CMK (cell line): ENCODE results near the gene FUT8.

Source experiments
- DNase-seq: peaks from one replicate; pipeline ENCODE4 v3.0.0-alpha.2; 2010; ENCODE audit warnings: low read depth

The FUT8 gene

DNA sequence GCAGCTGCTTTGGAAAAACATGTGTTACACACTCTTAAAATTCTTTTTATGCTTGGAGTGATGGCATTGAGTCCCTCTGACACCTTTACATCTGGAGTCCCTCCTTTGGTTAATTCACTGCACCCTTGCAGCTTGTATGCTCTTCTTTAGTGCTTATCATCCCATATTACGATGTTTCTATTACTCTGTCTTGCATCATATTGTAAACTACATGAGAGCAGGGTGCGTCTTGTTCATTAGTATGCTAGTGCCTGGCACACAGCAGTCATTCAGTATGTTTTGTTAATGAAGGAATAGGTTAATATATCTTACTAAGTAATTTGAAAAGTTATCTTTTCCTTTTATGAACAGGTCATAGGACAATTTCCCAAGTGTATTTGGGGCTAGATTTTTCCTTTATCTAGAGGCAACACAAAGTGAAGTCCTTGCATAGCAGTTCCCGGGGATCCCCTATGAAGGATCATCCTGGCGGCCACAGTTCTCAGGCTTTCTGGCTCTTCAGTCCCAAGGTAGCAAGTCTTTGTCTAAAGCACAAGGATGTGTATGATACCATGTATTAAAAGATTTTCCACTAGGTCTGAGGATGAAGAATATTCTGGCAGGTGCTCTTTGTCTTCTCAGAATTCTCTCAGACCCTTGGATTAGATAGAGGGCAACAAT, 363.8 kb downstream of the FUT8 start:
- no peak for DNase-seq

DNA sequence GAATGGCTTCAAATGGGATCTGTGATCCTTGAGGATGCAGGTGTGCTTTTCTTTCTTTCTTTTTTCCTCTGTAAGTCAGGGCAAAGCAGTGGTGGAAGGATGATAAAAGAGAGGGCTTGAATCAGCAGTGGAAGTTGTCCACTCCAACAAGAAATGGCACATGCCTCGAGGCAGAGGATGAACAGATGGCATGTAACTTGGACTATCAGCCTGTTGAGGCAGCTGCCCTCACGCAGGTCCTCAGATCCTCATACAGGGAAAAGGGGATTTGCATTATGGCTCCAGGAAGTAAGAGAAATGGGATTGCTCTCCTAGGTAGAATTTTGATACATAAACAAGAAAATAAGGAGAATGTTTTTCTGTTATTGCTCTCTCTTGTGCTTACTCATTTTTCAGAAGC, 368.0 kb downstream of the FUT8 start:
- no peak for DNase-seq

DNA sequence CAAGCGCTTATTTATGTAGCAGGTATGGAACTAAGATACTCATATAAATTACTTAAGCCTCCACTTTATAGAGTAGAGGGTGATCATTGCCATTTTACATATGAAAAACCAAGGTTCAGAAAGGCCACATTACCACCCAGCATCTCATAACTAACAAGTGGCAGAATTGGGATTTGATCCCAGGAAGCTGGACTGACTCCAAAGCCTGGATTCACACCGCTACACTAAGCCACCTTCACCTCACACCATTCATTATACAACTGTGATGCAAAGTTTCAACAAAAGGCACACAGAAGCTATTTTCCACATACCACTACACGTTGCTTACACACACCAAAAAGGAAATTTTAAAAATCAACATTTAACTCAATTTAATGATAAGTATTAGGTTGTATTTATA, 370.6 kb downstream of the FUT8 start:
- DNase-seq, result no peak

DNA sequence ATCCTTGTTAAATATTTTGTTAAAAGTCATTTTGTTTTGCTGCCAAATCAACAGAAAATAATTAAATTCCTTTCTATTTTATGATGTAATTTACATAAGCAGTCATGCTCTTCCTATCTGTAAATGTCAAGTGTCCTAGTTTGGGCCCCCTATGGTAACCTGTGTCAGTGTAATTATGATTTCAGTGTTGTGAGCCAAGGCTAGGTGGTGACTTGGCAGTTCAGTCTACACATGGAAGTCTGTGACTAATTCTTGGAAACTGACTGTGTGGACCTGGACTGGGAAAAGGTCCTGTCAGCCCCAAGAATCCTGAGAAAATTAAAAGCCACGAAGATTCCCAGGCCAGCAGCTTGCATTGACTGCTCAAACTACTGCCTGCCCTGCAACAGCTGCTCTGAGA, 371.0 kb downstream of the FUT8 start:
- no peak for DNase-seq

- DNase-seq, result no peak
Measured at GRCh38 chr14:65784574-65784973, 372.0 kb downstream of the FUT8 start.

- DNase-seq, result no peak
Measured at GRCh38 chr14:65787461-65787860, 374.9 kb downstream of the FUT8 start.

- no peak for DNase-seq
Measured at GRCh38 chr14:65788876-65789275, 376.3 kb downstream of the FUT8 start.

DNA sequence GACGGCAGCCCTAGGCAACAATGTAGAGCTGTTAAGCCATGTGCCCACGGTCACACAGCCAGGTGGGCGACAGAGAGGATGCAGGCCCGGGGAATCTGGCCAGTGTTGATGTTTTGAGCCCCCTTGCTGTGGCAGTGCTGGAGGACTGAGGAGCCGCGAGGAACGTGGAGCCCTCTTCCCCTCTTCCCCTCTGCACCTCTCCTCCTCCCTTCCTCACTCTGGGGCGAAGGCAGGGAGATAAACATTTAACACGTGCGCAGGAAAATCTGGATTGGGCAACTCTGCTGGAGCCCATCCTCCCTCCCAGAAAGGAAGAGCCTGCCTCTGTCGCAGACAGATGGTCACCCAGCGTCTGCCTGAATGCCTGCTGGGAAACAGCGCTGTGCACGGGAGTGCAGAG, 376.8 kb downstream of the FUT8 start:
- no peak for DNase-seq

GRCh38 chr14:65790172-65790815, 377.8 kb downstream of the FUT8 start:
- DNase-seq, result no peak

DNA sequence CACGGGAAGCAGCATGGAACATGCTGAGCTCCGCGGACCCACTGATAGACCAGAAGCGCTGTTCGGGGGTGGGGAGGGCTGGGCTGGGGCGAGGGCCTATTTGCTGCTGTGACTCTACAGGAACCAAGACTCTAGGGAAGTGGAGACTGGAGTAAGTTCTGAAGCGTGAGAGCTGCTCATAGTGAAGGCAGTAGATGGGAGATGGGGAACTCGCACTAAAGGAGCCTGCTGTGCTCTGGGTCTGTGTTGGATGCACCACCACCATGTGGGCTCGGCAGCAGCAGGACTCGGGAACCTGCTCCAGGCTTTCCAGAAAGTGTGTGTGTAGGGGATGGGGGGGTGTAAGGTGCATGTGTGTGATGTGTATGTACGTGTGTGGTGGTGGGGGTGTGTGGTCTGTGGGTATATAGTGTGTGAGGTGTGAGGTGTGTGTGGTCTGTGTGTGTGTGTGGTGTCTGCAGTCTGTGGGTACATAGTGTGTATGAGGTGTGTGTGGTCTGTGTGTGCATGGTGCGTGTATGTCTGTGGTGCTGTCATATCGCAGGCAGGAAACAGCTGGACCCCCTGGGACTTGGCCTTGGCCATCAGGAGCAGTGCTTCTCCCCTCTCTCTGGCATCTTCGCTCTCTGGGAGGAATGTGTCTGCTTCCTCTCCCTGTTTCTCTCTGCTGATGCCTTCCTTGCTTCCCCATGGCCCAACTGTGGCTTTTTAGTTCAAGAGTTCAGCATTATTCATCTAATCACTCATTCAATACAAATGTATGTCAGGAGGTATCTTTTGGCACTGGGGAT, 378.9 kb downstream of the FUT8 start:
- no peak for DNase-seq

- no peak for DNase-seq
Measured at GRCh38 chr14:65792208-65792905, 379.8 kb downstream of the FUT8 start.
